Stimulated activated naive CD8-positive, alpha-beta T cell treated with anti-CD3 and anti-CD28 coated beads, Interleukin-15, Interleukin-2, amounts not matched to agents 100 ng/mL and 50 ng/mL, for 24 hours (primary cell): ENCODE results near the gene TCFL5.

Experiments
- H3K27ac Mint-ChIP-seq: one replicate; pipeline ENCODE4 v1.8.0; 2021; ENCODE audit warnings: mild to moderate bottlenecking, mixed read lengths
- H3K27me3 Mint-ChIP-seq: one replicate; pipeline ENCODE4 v1.8.0; 2021; ENCODE audit warnings: mixed read lengths
- H3K36me3 Mint-ChIP-seq: one replicate; pipeline ENCODE4 v1.8.0; 2021; ENCODE audit warnings: low read depth, mixed read lengths
- H3K4me1 Mint-ChIP-seq: one replicate; pipeline ENCODE4 v1.8.0; 2021; ENCODE audit warnings: low read depth, mixed read lengths
- H3K4me3 Mint-ChIP-seq: one replicate; pipeline ENCODE4 v1.8.0; 2021; ENCODE audit warnings: mild to moderate bottlenecking, mixed read lengths
- H3K9me3 Mint-ChIP-seq: one replicate; pipeline ENCODE4 v1.8.0; 2021; ENCODE audit warnings: mixed read lengths

Gene TCFL5

GRCh38 chr20:62822239-62822787 lies 39.3 kb downstream of the TCFL5 start:
- no peak overlapping the region for H3K4me3 Mint-ChIP-seq
- H3K9me3 Mint-ChIP-seq = no peaks in the 10 kb centered on the region
- H3K27me3 Mint-ChIP-seq = peaks cover 5% of the 10 kb centered on the region
- H3K27ac Mint-ChIP-seq = no peak overlapping the region
- no peaks in the 10 kb centered on the region for H3K36me3 Mint-ChIP-seq
- H3K4me1 Mint-ChIP-seq = peaks cover 4% of the 10 kb centered on the region

- Mint-ChIP-seq H3K27ac (no peak overlapping the region), H3K4me1 (peaks cover 4% of the 10 kb centered on the region), H3K9me3 (no peaks in the 10 kb centered on the region), H3K36me3 (no peaks in the 10 kb centered on the region), H3K4me3 (no peak overlapping the region), H3K27me3 (peaks cover 5% of the 10 kb centered on the region)
These were observed 39.9 kb downstream of the TCFL5 start for GRCh38 chr20:62821726-62822210.

- H3K27ac Mint-ChIP-seq = no peak overlapping the region
- H3K4me1 Mint-ChIP-seq = peaks cover 4% of the 10 kb centered on the region
These were observed 40.5 kb downstream of the TCFL5 start for GRCh38 chr20:62820962-62821725.

GRCh38 chr20:62820208-62820961 lies 41.2 kb downstream of the TCFL5 start:
- Mint-ChIP-seq H3K9me3 (no peaks in the 10 kb centered on the region), H3K27me3 (peaks cover 12% of the 10 kb centered on the region), H3K4me1 (peaks cover 4% of the 10 kb centered on the region), H3K4me3 (no peak overlapping the region), H3K27ac (no peak overlapping the region), H3K36me3 (no peaks in the 10 kb centered on the region)

More at GRCh38 chr20:62820962-62821725, 40.5 kb downstream of the TCFL5 start:
- H3K36me3 Mint-ChIP-seq = no peaks in the 10 kb centered on the region
- H3K27me3 Mint-ChIP-seq = peaks cover 5% of the 10 kb centered on the region
- no peak overlapping the region for H3K4me3 Mint-ChIP-seq
- H3K9me3 Mint-ChIP-seq = no peaks in the 10 kb centered on the region

GRCh38 chr20:62819494-62820174 lies 42.0 kb downstream of the TCFL5 start:
- peaks cover 16% of the 10 kb centered on the region for H3K27me3 Mint-ChIP-seq
- no peak overlapping the region for H3K4me3 Mint-ChIP-seq
- no peaks in the 10 kb centered on the region for H3K36me3 Mint-ChIP-seq
- no peak overlapping the region for H3K27ac Mint-ChIP-seq
- no peaks in the 10 kb centered on the region for H3K9me3 Mint-ChIP-seq
- H3K4me1 Mint-ChIP-seq = peaks cover 4% of the 10 kb centered on the region

GRCh38 chr20:62818592-62819493 lies 42.8 kb downstream of the TCFL5 start:
- Mint-ChIP-seq H3K36me3 (no peaks in the 10 kb centered on the region), H3K4me3 (no peak overlapping the region), H3K27me3 (peaks cover 16% of the 10 kb centered on the region)

GRCh38 chr20:62817975-62818591 lies 43.5 kb downstream of the TCFL5 start:
- Mint-ChIP-seq H3K27ac (no peak overlapping the region), H3K4me1 (peaks cover 4% of the 10 kb centered on the region), H3K4me3 (no peak overlapping the region), H3K9me3 (no peaks in the 10 kb centered on the region), H3K27me3 (peaks cover 16% of the 10 kb centered on the region), H3K36me3 (no peaks in the 10 kb centered on the region)

More at GRCh38 chr20:62818592-62819493, 42.8 kb downstream of the TCFL5 start:
- Mint-ChIP-seq H3K4me1 (peaks cover 4% of the 10 kb centered on the region), H3K27ac (no peak overlapping the region), H3K9me3 (no peaks in the 10 kb centered on the region)

GRCh38 chr20:62816884-62817873 lies 44.4 kb downstream of the TCFL5 start, which contains the start of gene COL9A3:
TSS of gene COL9A3 (plus strand) at chr20:62817050. CDS start at chr20:62817065, 15 bp downstream.
- H3K4me3 Mint-ChIP-seq = no peak within 1 kb of the TSS
- H3K27me3 Mint-ChIP-seq = peaks cover 16% of the 10 kb centered on the region
- H3K4me1 Mint-ChIP-seq = no peaks in the 10 kb centered on the region

GRCh38 chr20:62816031-62816883 lies 45.4 kb downstream of the TCFL5 start:
- H3K36me3 Mint-ChIP-seq = peaks cover 3% of the 10 kb centered on the region
- no peaks in the 10 kb centered on the region for H3K9me3 Mint-ChIP-seq
- no peak overlapping the region for H3K4me3 Mint-ChIP-seq
- H3K27ac Mint-ChIP-seq = no peak overlapping the region
- no peaks in the 10 kb centered on the region for H3K4me1 Mint-ChIP-seq
- peaks cover 16% of the 10 kb centered on the region for H3K27me3 Mint-ChIP-seq

More at GRCh38 chr20:62816884-62817873, 44.4 kb downstream of the TCFL5 start, which contains the start of gene COL9A3:
- Mint-ChIP-seq H3K9me3 (no peaks in the 10 kb centered on the region), H3K27ac (no peak within 1 kb of the TSS), H3K36me3 (no peaks in the 10 kb centered on the region)

GRCh38 chr20:62815066-62815991 lies 46.3 kb downstream of the TCFL5 start:
- H3K36me3 Mint-ChIP-seq = peaks cover 3% of the 10 kb centered on the region
- H3K4me3 Mint-ChIP-seq = no peak overlapping the region
- no peaks in the 10 kb centered on the region for H3K9me3 Mint-ChIP-seq
- H3K27me3 Mint-ChIP-seq = peaks cover 16% of the 10 kb centered on the region
- H3K27ac Mint-ChIP-seq = no peak overlapping the region
- no peaks in the 10 kb centered on the region for H3K4me1 Mint-ChIP-seq

- no peak overlapping the region for H3K4me3 Mint-ChIP-seq
- peaks cover 16% of the 10 kb centered on the region for H3K27me3 Mint-ChIP-seq
- no peaks in the 10 kb centered on the region for H3K4me1 Mint-ChIP-seq
- peaks cover 3% of the 10 kb centered on the region for H3K36me3 Mint-ChIP-seq
- no peak overlapping the region for H3K27ac Mint-ChIP-seq
- H3K9me3 Mint-ChIP-seq = no peaks in the 10 kb centered on the region
These were observed 46.9 kb downstream of the TCFL5 start for GRCh38 chr20:62814709-62815065.
